HepG2 (cell line): ENCODE results near the gene ANO9. TPM values are rescaled to one million over a fixed set of nuclear protein-coding genes. Genes with fewer than 3 reads are reported as not detected.
A peak's percentile ranks its signal among the peaks of the same experiment; 100 is the strongest.

Experiments
- AKAP8 ChIP-seq: sonication (generic); formaldehyde crosslinking; IDR thresholded peaks from 2 replicates; pipeline ENCODE4 v1.5.1; 2020; ENCODE audit warnings: mild to moderate bottlenecking, missing genetic modification reagents
- HIVEP1 ChIP-seq: sonication (generic); formaldehyde crosslinking; IDR thresholded peaks from 2 replicates; pipeline ENCODE4 v1.4.0; 2020; ENCODE audit warnings: mild to moderate bottlenecking, missing genetic modification reagents
- HMG20B ChIP-seq: conservative IDR thresholded peaks from 2 replicates; pipeline ENCODE4 v1.6.1; 2016; ENCODE audit warnings: missing genetic modification reagents, missing compliant biosample characterization
- KMT2A ChIP-seq: sonication (generic); formaldehyde crosslinking; IDR thresholded peaks from 2 replicates; pipeline ENCODE4 v1.4.0; 2020; ENCODE audit warnings: missing genetic modification reagents
- MED13 ChIP-seq: sonication (generic); formaldehyde crosslinking; IDR thresholded peaks from 2 replicates; pipeline ENCODE4 v1.5.0; 2020; ENCODE audit warnings: missing genetic modification reagents
- MIER2 ChIP-seq: IDR thresholded peaks from 2 replicates; pipeline ENCODE4 v1.6.1; 2016; ENCODE audit warnings: missing biosample characterization, missing genetic modification reagents
- POLR2AphosphoS5 ChIP-seq: IDR thresholded peaks from 2 replicates; pipeline ENCODE4 v1.6.1; 2012; ENCODE audit warnings: low read depth, low read length
- SRF ChIP-seq: IDR thresholded peaks from 2 replicates; pipeline ENCODE4 v1.6.1; 2011; ENCODE audit warnings: mild to moderate bottlenecking, low read depth, low read length, moderate library complexity
- SSRP1 ChIP-seq: IDR thresholded peaks from 2 replicates; pipeline ENCODE4 v1.6.1; 2016; ENCODE audit warnings: control low read depth
- TAF15 ChIP-seq: fragments of 200-400 bp; formaldehyde crosslinking; IDR thresholded peaks from one replicate; pipeline ENCODE4 v1.6.1; 2018; ENCODE audit warnings: mild to moderate bottlenecking, low read depth, low read length; ENCODE audit not compliant: poor library complexity, severe bottlenecking
- ZNF251 ChIP-seq: sonication (generic); formaldehyde crosslinking; IDR thresholded peaks from 2 replicates; pipeline ENCODE4 v1.9.0; 2021; ENCODE audit warnings: mild to moderate bottlenecking, missing genetic modification reagents
- ZNF256 ChIP-seq: sonication (generic); formaldehyde crosslinking; conservative IDR thresholded peaks from 2 replicates; pipeline ENCODE4 v1.4.0; 2020; ENCODE audit warnings: missing genetic modification reagents
- ZNF510 ChIP-seq: sonication (generic); formaldehyde crosslinking; IDR thresholded peaks from 2 replicates; pipeline ENCODE4 v1.4.0; 2020; ENCODE audit warnings: low read depth, mild to moderate bottlenecking, missing genetic modification reagents
- ZNF780A ChIP-seq: sonication (generic); formaldehyde crosslinking; IDR thresholded peaks from 2 replicates; pipeline ENCODE4 v1.8.0; 2022; ENCODE audit warnings: mild to moderate bottlenecking, missing genetic modification reagents, moderate library complexity
- ZNF816 ChIP-seq: sonication (generic); formaldehyde crosslinking; IDR thresholded peaks from 2 replicates; pipeline ENCODE4 v1.8.0; 2022; ENCODE audit warnings: missing genetic modification reagents, mild to moderate bottlenecking, borderline replicate concordance
- polyA plus RNA-seq, 8 experiments: library from polyadenylated mRNA; depleted of rRNA in 3 of 8; stranded (reverse) in 7 of 8; unstranded in 1 of 8; fragments of >200 nt; fragmentation: Illumina TruSeq in 4 of 8; extraction: Trizol in 4 of 8; gene quantifications; 2 replicates each; pipeline versions ENCODE4 v1.2.1 to v1.2.3, GENCODE V29; 2011 to 2016; ENCODE audit warnings: low read depth in 4 of 8, missing spikeins in 1 of 8, mixed read lengths in 1 of 8; ENCODE audit not compliant: insufficient read depth in 1 of 8
- total RNA-seq, 5 experiments: library from RNA; depleted of rRNA; stranded (reverse); fragments of >200 nt; fragmentation: Illumina TruSeq; extraction: Trizol; gene quantifications; 2 replicates each; pipeline ENCODE4 v1.2.3, GENCODE V29; 2016; ENCODE audit warnings: low read depth in 1 of 5
- TF ChIP-seq, protein P1 (sequence below): sonication (generic); formaldehyde crosslinking; IDR thresholded peaks from 2 replicates; pipeline ENCODE4 v1.4.0; 2020; ENCODE audit warnings: missing genetic modification reagents
- TF ChIP-seq, protein P2 (sequence below): sonication (generic); formaldehyde crosslinking; IDR thresholded peaks from 2 replicates; pipeline ENCODE4 v1.4.0; 2020; ENCODE audit warnings: mild to moderate bottlenecking, missing genetic modification reagents
- TF ChIP-seq, protein P3 (sequence below): IDR thresholded peaks from 2 replicates; pipeline ENCODE4 v1.6.1; 2016; ENCODE audit warnings: mild to moderate bottlenecking
- TF ChIP-seq, protein P4 (sequence below): sonication (generic); formaldehyde crosslinking; conservative IDR thresholded peaks from 2 replicates; pipeline ENCODE4 v1.4.0; 2020; ENCODE audit warnings: mild to moderate bottlenecking, missing genetic modification reagents, moderate library complexity
- TF ChIP-seq, protein P5 (sequence below): sonication (generic); formaldehyde crosslinking; IDR thresholded peaks from 2 replicates; pipeline ENCODE4 v1.5.1; 2020; ENCODE audit warnings: mild to moderate bottlenecking, missing genetic modification reagents, moderate library complexity

ANO9 gene
- total and polyA plus RNA-seq, 2 of the 13 experiments (the other 11 are each of a cell fraction or from before 2014, with no cell fraction given), result 8.9 to 14.3 TPM

DNA sequence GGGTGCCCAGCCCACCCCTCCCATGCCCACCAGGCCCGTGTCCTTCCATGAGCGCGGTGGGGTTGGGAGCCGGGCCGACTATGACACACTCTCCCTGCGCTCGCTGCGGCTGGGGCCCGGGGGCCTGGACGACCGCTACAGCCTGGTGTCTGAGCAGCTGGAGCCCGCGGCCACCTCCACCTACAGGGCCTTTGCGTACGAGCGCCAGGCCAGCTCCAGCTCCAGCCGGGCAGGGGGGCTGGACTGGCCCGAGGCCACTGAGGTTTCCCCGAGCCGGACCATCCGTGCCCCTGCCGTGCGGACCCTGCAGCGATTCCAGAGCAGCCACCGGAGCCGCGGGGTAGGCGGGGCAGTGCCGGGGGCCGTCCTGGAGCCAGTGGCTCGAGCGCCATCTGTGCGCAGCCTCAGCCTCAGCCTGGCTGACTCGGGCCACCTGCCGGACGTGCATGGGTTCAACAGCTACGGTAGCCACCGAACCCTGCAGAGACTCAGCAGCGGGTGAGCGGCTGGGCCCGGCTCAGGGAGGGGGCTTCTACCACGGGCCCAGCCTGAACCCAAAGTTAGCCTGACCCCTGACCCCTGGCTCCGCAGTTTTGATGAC is 44.8 kb downstream of the ANO9 start (continued):
- TF ChIP-seq, protein P1, sequence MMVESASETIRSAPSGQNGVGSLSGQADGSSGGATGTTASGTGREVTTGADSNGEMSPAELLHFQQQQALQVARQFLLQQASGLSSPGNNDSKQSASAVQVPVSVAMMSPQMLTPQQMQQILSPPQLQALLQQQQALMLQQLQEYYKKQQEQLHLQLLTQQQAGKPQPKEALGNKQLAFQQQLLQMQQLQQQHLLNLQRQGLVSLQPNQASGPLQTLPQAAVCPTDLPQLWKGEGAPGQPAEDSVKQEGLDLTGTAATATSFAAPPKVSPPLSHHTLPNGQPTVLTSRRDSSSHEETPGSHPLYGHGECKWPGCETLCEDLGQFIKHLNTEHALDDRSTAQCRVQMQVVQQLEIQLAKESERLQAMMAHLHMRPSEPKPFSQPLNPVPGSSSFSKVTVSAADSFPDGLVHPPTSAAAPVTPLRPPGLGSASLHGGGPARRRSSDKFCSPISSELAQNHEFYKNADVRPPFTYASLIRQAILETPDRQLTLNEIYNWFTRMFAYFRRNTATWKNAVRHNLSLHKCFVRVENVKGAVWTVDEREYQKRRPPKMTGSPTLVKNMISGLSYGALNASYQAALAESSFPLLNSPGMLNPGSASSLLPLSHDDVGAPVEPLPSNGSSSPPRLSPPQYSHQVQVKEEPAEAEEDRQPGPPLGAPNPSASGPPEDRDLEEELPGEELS (CRISPR knock-in tag), result 0 out of 2 replicates have a peak, but pooled peaks have one; percentile 10
- no peak for TF ChIP-seq TAF15
- TF ChIP-seq SRF, result no peak
- no peak for TF ChIP-seq ZNF510 (CRISPR knock-in tag)
- TF ChIP-seq HMG20B (CRISPR knock-in tag), result no peak
- TF ChIP-seq, protein P2, sequence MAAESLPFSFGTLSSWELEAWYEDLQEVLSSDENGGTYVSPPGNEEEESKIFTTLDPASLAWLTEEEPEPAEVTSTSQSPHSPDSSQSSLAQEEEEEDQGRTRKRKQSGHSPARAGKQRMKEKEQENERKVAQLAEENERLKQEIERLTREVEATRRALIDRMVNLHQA (CRISPR knock-in tag), result no peak
- TF ChIP-seq AKAP8 (CRISPR knock-in tag), result no peak
- peak; percentile 72 for TF ChIP-seq HIVEP1 (CRISPR knock-in tag)
- no peak for TF ChIP-seq ZNF251 (CRISPR knock-in tag)
- no peak for TF ChIP-seq MED13
- no peak for TF ChIP-seq MIER2
- TF ChIP-seq, protein P3, sequence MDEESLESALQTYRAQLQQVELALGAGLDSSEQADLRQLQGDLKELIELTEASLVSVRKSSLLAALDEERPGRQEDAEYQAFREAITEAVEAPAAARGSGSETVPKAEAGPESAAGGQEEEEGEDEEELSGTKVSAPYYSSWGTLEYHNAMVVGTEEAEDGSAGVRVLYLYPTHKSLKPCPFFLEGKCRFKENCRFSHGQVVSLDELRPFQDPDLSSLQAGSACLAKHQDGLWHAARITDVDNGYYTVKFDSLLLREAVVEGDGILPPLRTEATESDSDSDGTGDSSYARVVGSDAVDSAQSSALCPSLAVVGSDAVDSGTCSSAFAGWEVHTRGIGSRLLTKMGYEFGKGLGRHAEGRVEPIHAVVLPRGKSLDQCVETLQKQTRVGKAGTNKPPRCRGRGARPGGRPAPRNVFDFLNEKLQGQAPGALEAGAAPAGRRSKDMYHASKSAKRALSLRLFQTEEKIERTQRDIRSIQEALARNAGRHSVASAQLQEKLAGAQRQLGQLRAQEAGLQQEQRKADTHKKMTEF (CRISPR knock-in tag), result peak; percentile 84
- TF ChIP-seq ZNF780A (CRISPR knock-in tag), result no peak
- TF ChIP-seq ZNF256 (CRISPR knock-in tag), result no peak
- no peak for TF ChIP-seq POLR2AphosphoS5
- TF ChIP-seq, protein P4, sequence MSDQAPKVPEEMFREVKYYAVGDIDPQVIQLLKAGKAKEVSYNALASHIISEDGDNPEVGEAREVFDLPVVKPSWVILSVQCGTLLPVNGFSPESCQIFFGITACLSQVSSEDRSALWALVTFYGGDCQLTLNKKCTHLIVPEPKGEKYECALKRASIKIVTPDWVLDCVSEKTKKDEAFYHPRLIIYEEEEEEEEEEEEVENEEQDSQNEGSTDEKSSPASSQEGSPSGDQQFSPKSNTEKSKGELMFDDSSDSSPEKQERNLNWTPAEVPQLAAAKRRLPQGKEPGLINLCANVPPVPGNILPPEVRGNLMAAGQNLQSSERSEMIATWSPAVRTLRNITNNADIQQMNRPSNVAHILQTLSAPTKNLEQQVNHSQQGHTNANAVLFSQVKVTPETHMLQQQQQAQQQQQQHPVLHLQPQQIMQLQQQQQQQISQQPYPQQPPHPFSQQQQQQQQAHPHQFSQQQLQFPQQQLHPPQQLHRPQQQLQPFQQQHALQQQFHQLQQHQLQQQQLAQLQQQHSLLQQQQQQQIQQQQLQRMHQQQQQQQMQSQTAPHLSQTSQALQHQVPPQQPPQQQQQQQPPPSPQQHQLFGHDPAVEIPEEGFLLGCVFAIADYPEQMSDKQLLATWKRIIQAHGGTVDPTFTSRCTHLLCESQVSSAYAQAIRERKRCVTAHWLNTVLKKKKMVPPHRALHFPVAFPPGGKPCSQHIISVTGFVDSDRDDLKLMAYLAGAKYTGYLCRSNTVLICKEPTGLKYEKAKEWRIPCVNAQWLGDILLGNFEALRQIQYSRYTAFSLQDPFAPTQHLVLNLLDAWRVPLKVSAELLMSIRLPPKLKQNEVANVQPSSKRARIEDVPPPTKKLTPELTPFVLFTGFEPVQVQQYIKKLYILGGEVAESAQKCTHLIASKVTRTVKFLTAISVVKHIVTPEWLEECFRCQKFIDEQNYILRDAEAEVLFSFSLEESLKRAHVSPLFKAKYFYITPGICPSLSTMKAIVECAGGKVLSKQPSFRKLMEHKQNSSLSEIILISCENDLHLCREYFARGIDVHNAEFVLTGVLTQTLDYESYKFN, result peak; percentile 28; the same call in 1 of the 2 replicates
- no peak for TF ChIP-seq SSRP1 (CRISPR knock-in tag)
- TF ChIP-seq KMT2A (CRISPR knock-in tag), result peak; percentile 80; the same call in 1 of the 2 replicates
- TF ChIP-seq ZNF816 (CRISPR knock-in tag), result no peak
- TF ChIP-seq, protein P5, sequence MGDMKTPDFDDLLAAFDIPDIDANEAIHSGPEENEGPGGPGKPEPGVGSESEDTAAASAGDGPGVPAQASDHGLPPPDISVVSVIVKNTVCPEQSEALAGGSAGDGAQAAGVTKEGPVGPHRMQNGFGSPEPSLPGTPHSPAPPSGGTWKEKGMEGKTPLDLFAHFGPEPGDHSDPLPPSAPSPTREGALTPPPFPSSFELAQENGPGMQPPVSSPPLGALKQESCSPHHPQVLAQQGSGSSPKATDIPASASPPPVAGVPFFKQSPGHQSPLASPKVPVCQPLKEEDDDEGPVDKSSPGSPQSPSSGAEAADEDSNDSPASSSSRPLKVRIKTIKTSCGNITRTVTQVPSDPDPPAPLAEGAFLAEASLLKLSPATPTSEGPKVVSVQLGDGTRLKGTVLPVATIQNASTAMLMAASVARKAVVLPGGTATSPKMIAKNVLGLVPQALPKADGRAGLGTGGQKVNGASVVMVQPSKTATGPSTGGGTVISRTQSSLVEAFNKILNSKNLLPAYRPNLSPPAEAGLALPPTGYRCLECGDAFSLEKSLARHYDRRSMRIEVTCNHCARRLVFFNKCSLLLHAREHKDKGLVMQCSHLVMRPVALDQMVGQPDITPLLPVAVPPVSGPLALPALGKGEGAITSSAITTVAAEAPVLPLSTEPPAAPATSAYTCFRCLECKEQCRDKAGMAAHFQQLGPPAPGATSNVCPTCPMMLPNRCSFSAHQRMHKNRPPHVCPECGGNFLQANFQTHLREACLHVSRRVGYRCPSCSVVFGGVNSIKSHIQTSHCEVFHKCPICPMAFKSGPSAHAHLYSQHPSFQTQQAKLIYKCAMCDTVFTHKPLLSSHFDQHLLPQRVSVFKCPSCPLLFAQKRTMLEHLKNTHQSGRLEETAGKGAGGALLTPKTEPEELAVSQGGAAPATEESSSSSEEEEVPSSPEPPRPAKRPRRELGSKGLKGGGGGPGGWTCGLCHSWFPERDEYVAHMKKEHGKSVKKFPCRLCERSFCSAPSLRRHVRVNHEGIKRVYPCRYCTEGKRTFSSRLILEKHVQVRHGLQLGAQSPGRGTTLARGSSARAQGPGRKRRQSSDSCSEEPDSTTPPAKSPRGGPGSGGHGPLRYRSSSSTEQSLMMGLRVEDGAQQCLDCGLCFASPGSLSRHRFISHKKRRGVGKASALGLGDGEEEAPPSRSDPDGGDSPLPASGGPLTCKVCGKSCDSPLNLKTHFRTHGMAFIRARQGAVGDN (CRISPR knock-in tag), result peak; percentile 91
